SU-DHL-6 (cell line): ENCODE data around the gene SLC38A10.

Source experiments
- H2AFZ ChIP-seq: fragments of 200-600 bp; sonication (generic); 2 replicates; pipeline ENCODE4 v1.6.1; 2014; ENCODE audit warnings: low read depth, mild to moderate bottlenecking, moderate library complexity, mixed read lengths, antibody characterized with exemption, low read length; ENCODE audit not compliant: severe bottlenecking
- H3F3A ChIP-seq: fragments of 200-600 bp; shearing (Covaris generic); 2 replicates; pipeline ENCODE4 v1.6.0; 2016; ENCODE audit warnings: antibody characterized with exemption, mild to moderate bottlenecking; ENCODE audit not compliant: insufficient read depth
- H3K27ac ChIP-seq: fragments of 200-600 bp; sonication (generic); 2 replicates; pipeline ENCODE4 v1.5.1; 2016; ENCODE audit warnings: low read depth, mild to moderate bottlenecking, low read length, moderate library complexity, mixed read lengths
- H3K27me3 ChIP-seq: fragments of 200-600 bp; sonication (generic), shearing (Covaris generic); 2 replicates; pipeline ENCODE4 v1.6.0; 2014; ENCODE audit warnings: mild to moderate bottlenecking, low read length
- H3K36me3 ChIP-seq: fragments of 200-600 bp; sonication (generic); 2 replicates; pipeline ENCODE4 v1.6.1; 2014; ENCODE audit warnings: mild to moderate bottlenecking, low read length, mixed read lengths
- H3K4me2 ChIP-seq: fragments of 300-600, 200-600 bp; shearing (Covaris generic), sonication (generic); 2 replicates; pipeline ENCODE4 v1.6.0; 2014; ENCODE audit warnings: low read length, low read depth, mild to moderate bottlenecking; ENCODE audit not compliant: poor library complexity, severe bottlenecking
- H3K4me3 ChIP-seq: fragments of 200-600 bp; sonication (generic); 2 replicates; pipeline ENCODE4 v1.5.1; 2014; ENCODE audit warnings: antibody characterized with exemption, low read length, mild to moderate bottlenecking, mixed read lengths; ENCODE audit not compliant: insufficient read depth, poor library complexity, severe bottlenecking
- H3K79me2 ChIP-seq: fragments of 200-600 bp; sonication (generic); 2 replicates; pipeline ENCODE4 v1.6.1; 2014; ENCODE audit warnings: mild to moderate bottlenecking, low read length, moderate library complexity; ENCODE audit not compliant: insufficient read depth
- H3K9ac ChIP-seq: fragments of 200-600 bp; sonication (generic); 2 replicates; pipeline ENCODE4 v1.7.0; 2014; ENCODE audit warnings: mild to moderate bottlenecking, low read length
- H3K9me2 ChIP-seq: fragments of 200-600 bp; sonication (generic); replicated peaks from 2 replicates; pipeline ENCODE4 v1.6.1; 2014; ENCODE audit warnings: low read length; ENCODE audit not compliant: insufficient read depth
- H3K9me3 ChIP-seq: fragments of 200-600 bp; sonication (generic); 2 replicates; pipeline ENCODE4 v1.6.1; 2014; ENCODE audit warnings: low read length, mixed read lengths; ENCODE audit not compliant: insufficient read depth
- H4K20me1 ChIP-seq: fragments of 200-600 bp; sonication (generic); 2 replicates; pipeline ENCODE4 v1.6.1; 2014; ENCODE audit warnings: low read depth, mild to moderate bottlenecking, antibody characterized with exemption, low read length, moderate library complexity, mixed read lengths
- CTCF ChIP-seq: fragments of 200-600 bp; sonication (generic); IDR thresholded peaks from one replicate; pipeline ENCODE4 v1.5.1; 2017; ENCODE audit warnings: antibody characterized with exemption, mild to moderate bottlenecking, low read length, moderate library complexity; ENCODE audit not compliant: insufficient read depth, poor library complexity, severe bottlenecking
- EZH2phosphoT487 ChIP-seq: fragments of 200-600 bp; sonication (generic), shearing (Covaris generic); conservative IDR thresholded peaks from 2 replicates; pipeline ENCODE4 v1.6.1; 2018; ENCODE audit warnings: mild to moderate bottlenecking, antibody characterized with exemption, low read length, moderate library complexity, mixed read lengths

Gene SLC38A10

GRCh38 chr17:81273698-81274470 is 21.2 kb downstream of the SLC38A10 start:
- no peak for TF ChIP-seq CTCF
- no peak for TF ChIP-seq EZH2phosphoT487
- Histone ChIP-seq H2AFZ (no peak overlapping the region), H3K9ac (no peak overlapping the region), H3K4me2 (no peak overlapping the region), H3K9me2 (no peaks in the 10 kb centered on the region), H3K9me3 (no peaks in the 10 kb centered on the region), H3K27me3 (no peaks in the 10 kb centered on the region), H3K79me2 (no peaks in the 10 kb centered on the region), H3K4me3 (no peak overlapping the region), H3K27ac (no peak overlapping the region), H4K20me1 (no peaks in the 10 kb centered on the region), H3K36me3 (no peaks in the 10 kb centered on the region), H3F3A (no peaks in the 10 kb centered on the region)

GRCh38 chr17:81272616-81273015 is 22.5 kb downstream of the SLC38A10 start:
- H3F3A ChIP-seq, result no peaks in the 10 kb centered on the region
- no peaks in the 10 kb centered on the region for H3K9me2 ChIP-seq
- H3K9me3 ChIP-seq, result no peaks in the 10 kb centered on the region
- H4K20me1 ChIP-seq, result no peaks in the 10 kb centered on the region
- H3K36me3 ChIP-seq, result no peaks in the 10 kb centered on the region
- TF ChIP-seq CTCF, result no peak
- TF ChIP-seq EZH2phosphoT487, result no peak
- H3K4me2 ChIP-seq, result no peak overlapping the region
- no peak overlapping the region for H2AFZ ChIP-seq
- no peak overlapping the region for H3K27ac ChIP-seq
- no peak overlapping the region for H3K4me3 ChIP-seq
- no peaks in the 10 kb centered on the region for H3K27me3 ChIP-seq
- no peaks in the 10 kb centered on the region for H3K79me2 ChIP-seq
- no peak overlapping the region for H3K9ac ChIP-seq

GRCh38 chr17:81271226-81271625 is 23.9 kb downstream of the SLC38A10 start:
- no peak overlapping the region for H3K4me2 ChIP-seq
- no peaks in the 10 kb centered on the region for H3K9me3 ChIP-seq
- H3K9me2 ChIP-seq, result no peaks in the 10 kb centered on the region
- H3K4me3 ChIP-seq, result no peak overlapping the region
- no peaks in the 10 kb centered on the region for H3K27me3 ChIP-seq
- no peaks in the 10 kb centered on the region for H3K36me3 ChIP-seq
- H2AFZ ChIP-seq, result no peak overlapping the region
- no peaks in the 10 kb centered on the region for H4K20me1 ChIP-seq
- TF ChIP-seq CTCF (no peak), EZH2phosphoT487 (no peak)
- H3F3A ChIP-seq, result no peaks in the 10 kb centered on the region
- H3K79me2 ChIP-seq, result no peaks in the 10 kb centered on the region
- no peak overlapping the region for H3K9ac ChIP-seq
- no peak overlapping the region for H3K27ac ChIP-seq
